Endothelial cell of umbilical vein (primary cell): Measurements from ENCODE around the gene RTN1. TPM values are rescaled to one million over a fixed set of nuclear protein-coding genes. Genes with fewer than 3 reads are reported as not detected.

Experiments
- BruUV-seq: library from RNA; stranded (reverse); fragments of 400-500 nt; replicated peaks from 2 replicates; lab custom pipeline; 2021; lab: Mats Ljungman, UMichigan
- CTCF ChIA-PET: fragments of 300-600, 350-600 bp; sonication (Branson Sonifier 250); formaldehyde crosslinking; loops from one replicate; lab custom pipeline; 2021; ENCODE audit warnings: antibody characterized with exemption, inconsistent platforms; lab: Charles Lee
- POLR2A ChIA-PET: fragments of 300-600, 350-600 bp; sonication (Branson Sonifier 250); formaldehyde crosslinking; loops from one replicate; lab custom pipeline; 2021; ENCODE audit warnings: antibody characterized with exemption, inconsistent platforms; lab: Charles Lee
- DNase-seq: peaks from one replicate; pipeline ENCODE4 v3.0.0-alpha.2; 2011; ENCODE audit warnings: low read depth, low spot score
- FAIRE-seq: peaks from 2 replicates; lab custom pipeline; 2011; peaks lifted over from hg19 to GRCh38; lab: Jason Lieb, UNC
- H2AFZ ChIP-seq: 2 replicates; pipeline ENCODE4 v1.6.0; 2012; ENCODE audit warnings: low read depth, low read length, control low read depth, inconsistent platforms
- H3K27ac ChIP-seq: 2 replicates; pipeline ENCODE4 v1.5.1; 2011; ENCODE audit warnings: low read depth, mild to moderate bottlenecking, control low read depth, low read length, moderate library complexity; ENCODE audit not compliant: insufficient read depth
- H3K27me3 ChIP-seq, 2 experiments: 2 replicates each; pipeline versions ENCODE4 v1.6.0 to v1.6.1; 2011; ENCODE audit warnings: low read length in 2 of 2, mixed read lengths in 1 of 2; ENCODE audit not compliant: control insufficient read depth in 2 of 2, insufficient read depth in 2 of 2
- H3K36me3 ChIP-seq, 2 experiments: 2 replicates in 1 of 2; 3 replicates in 1 of 2; pipeline ENCODE4 v1.5.1; 2011; ENCODE audit warnings: low read length in 2 of 2, mild to moderate bottlenecking in 1 of 2, moderate library complexity in 1 of 2; ENCODE audit not compliant: control insufficient read depth in 2 of 2, insufficient read depth in 2 of 2; ENCODE audit errors: extremely low read depth in 1 of 2
- H3K4me1 ChIP-seq: 3 replicates; pipeline ENCODE4 v1.5.1; 2011; ENCODE audit warnings: mild to moderate bottlenecking, low read length; ENCODE audit not compliant: control insufficient read depth, insufficient read depth; ENCODE audit errors: extremely low read depth
- H3K4me2 ChIP-seq: 2 replicates; pipeline ENCODE4 v1.6.1; 2011; ENCODE audit warnings: low read length, control low read depth, mixed read lengths; ENCODE audit not compliant: insufficient read depth
- H3K4me3 ChIP-seq, 3 experiments: fragments of 200-600 bp in 1 of 3; sonication (generic), shearing (Covaris generic) in 1 of 3; replicated peaks in 1 of 3; 2 replicates each; pipeline ENCODE4 v1.5.1; 2011 to 2016; ENCODE audit warnings: control low read depth in 3 of 3, low read length in 3 of 3, mild to moderate bottlenecking in 2 of 3, inconsistent platforms in 1 of 3, low read depth in 1 of 3, moderate library complexity in 1 of 3; ENCODE audit not compliant: insufficient read depth in 1 of 3
- H3K79me2 ChIP-seq: 2 replicates; pipeline ENCODE4 v1.6.0; 2012; ENCODE audit warnings: low read length, inconsistent platforms; ENCODE audit not compliant: control insufficient read depth, insufficient read depth
- H3K9ac ChIP-seq: replicated peaks from 2 replicates; pipeline ENCODE3; 2011; ENCODE audit warnings: low read length, control low read depth; ENCODE audit not compliant: insufficient read depth; ENCODE audit errors: extremely low read depth
- H3K9me1 ChIP-seq: replicated peaks from 3 replicates; pipeline ENCODE4 v1.6.0; 2011; ENCODE audit warnings: mild to moderate bottlenecking, low read length; ENCODE audit not compliant: control insufficient read depth, insufficient read depth; ENCODE audit errors: extremely low read depth
- H3K9me3 ChIP-seq: replicated peaks from 2 replicates; pipeline ENCODE4 v1.5.1; 2012; ENCODE audit warnings: low read length, inconsistent platforms; ENCODE audit not compliant: control insufficient read depth, insufficient read depth
- H4K20me1 ChIP-seq: replicated peaks from 2 replicates; pipeline ENCODE3; 2011; ENCODE audit warnings: mild to moderate bottlenecking, low read length; ENCODE audit not compliant: control insufficient read depth, insufficient read depth; ENCODE audit errors: extremely low read depth
- EZH2 ChIP-seq: IDR thresholded peaks from 2 replicates; pipeline ENCODE4 v1.6.1; 2012; ENCODE audit warnings: borderline replicate concordance, low read depth, mild to moderate bottlenecking, moderate library complexity, low read length, inconsistent platforms; ENCODE audit not compliant: severe bottlenecking
- FOS ChIP-seq: IDR thresholded peaks from 2 replicates; pipeline ENCODE4 v1.6.1; 2011; ENCODE audit warnings: mild to moderate bottlenecking, low read length, moderate library complexity, borderline replicate concordance; ENCODE audit not compliant: insufficient read depth
- GATA2 ChIP-seq: IDR thresholded peaks from 2 replicates; pipeline ENCODE4 v1.7.0; 2011; ENCODE audit warnings: low read depth, mild to moderate bottlenecking, moderate library complexity, mixed read lengths, low read length; ENCODE audit not compliant: insufficient read length, insufficient read depth
- JUN ChIP-seq: IDR thresholded peaks from 2 replicates; pipeline ENCODE4 v1.6.1; 2011; ENCODE audit warnings: borderline replicate concordance, low read depth; ENCODE audit not compliant: insufficient read length, insufficient read depth
- MYC ChIP-seq: IDR thresholded peaks from one replicate; pipeline ENCODE4 v1.6.1; 2011; ENCODE audit warnings: mild to moderate bottlenecking, low read depth, low read length
- POLR2A ChIP-seq: IDR thresholded peaks from 2 replicates; pipeline ENCODE4 v1.6.1; 2012; ENCODE audit warnings: low read depth, mild to moderate bottlenecking, control low read depth, low read length
- POLR2AphosphoS5 ChIP-seq: IDR thresholded peaks from 2 replicates; pipeline ENCODE4 v1.6.1; 2012; ENCODE audit warnings: low read depth, mild to moderate bottlenecking, control low read depth, low read length, moderate library complexity; ENCODE audit not compliant: insufficient read depth
- dilution Hi-C: fragments of 300-500 bp; cut with MboI; formaldehyde crosslinking; loops from one replicate; pipeline ENCODE4 v1.15.0; 2019; ENCODE audit warnings: low sequenced_read_pairs; ENCODE audit not compliant: extremely low pct_ligation_motif_present
- intact Hi-C: fragments of 100-400 bp; cut with micrococcal nuclease; formaldehyde crosslinking; loops from one replicate; pipeline ENCODE4 v1.10.0; 2022
- polyA plus RNA-seq, 4 experiments: library from polyadenylated mRNA; depleted of rRNA in 3 of 4; stranded (reverse) in 3 of 4; unstranded in 1 of 4; fragments of >200 nt; gene quantifications; 2 replicates each; pipeline versions ENCODE4 v1.2.1 to v1.2.3, GENCODE V29; 2011 to 2012; ENCODE audit warnings: missing spikeins in 1 of 4
- total RNA-seq: library from RNA; stranded (reverse); gene quantifications from 2 replicates; pipeline ENCODE4 v1.2.3, GENCODE V29; 2021
- TF ChIP-seq, protein P1 (sequence below): IDR thresholded peaks from 2 replicates; pipeline ENCODE4 v1.6.1; 2011; ENCODE audit not compliant: insufficient read depth, insufficient read length
- TF ChIP-seq, protein P2 (sequence below), 2 donors: IDR thresholded peaks; 1 replicate in 1 of 2; 2 replicates in 1 of 2; pipeline ENCODE4 v1.5.1; 2011; ENCODE audit warnings: low read length in 2 of 2, mild to moderate bottlenecking in 2 of 2, moderate library complexity in 2 of 2, control low read depth in 1 of 2, inconsistent platforms in 1 of 2, low read depth in 1 of 2; ENCODE audit not compliant: insufficient read depth in 1 of 2; ENCODE audit errors: extremely low read depth in 1 of 2

Gene RTN1
- total and polyA plus RNA-seq, 2 donors (not counting 3 experiments of a cell fraction or from before 2014, with no cell fraction given) = 0.10 to 0.29 TPM

DNA sequence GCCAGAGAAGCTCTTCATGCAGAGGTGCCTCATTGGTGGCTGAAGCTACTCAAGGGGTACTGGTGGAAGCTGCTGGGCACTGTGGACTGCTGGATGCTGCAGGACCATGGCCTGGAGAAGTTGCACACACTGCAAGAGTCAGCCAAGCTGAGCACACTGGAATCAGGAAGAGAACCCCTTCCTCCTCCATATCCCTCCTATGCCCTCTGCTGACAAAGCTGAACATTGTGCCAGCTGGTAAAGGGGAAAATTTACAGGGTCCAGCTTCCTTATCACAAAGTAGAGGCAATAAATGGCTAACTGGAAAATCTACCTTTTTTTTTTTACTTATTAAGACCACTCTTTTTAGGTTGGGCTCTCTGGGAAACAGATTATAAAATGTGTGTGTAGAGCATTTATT, 300.5 kb downstream of the RTN1 start:
- H2AFZ ChIP-seq = no peak overlapping the region
- intact Hi-C loops = no loop called here
- no peaks in the 10 kb centered on the region for H3K4me1 ChIP-seq
- BruUV-seq = no TSS peak
- dilution Hi-C loops = no loop called here
- no peak overlapping the region for H3K9ac ChIP-seq
- no peaks in the 10 kb centered on the region for H3K79me2 ChIP-seq
- no peak overlapping the region for H3K4me3 ChIP-seq
- no peaks in the 10 kb centered on the region for H3K9me1 ChIP-seq
- no peak for FAIRE-seq
- no peaks in the 10 kb centered on the region for H3K9me3 ChIP-seq
- H3K27ac ChIP-seq = no peak overlapping the region
- ChIA-PET CTCF (interaction anchor here (1.1 to 2.9 kb wide), 4 partner anchors 63 to 542 kb away, joined by 3 to 15 read pairs (median 4); partner anchors contain the start of gene L3HYPDH), POLR2A (no interaction called here)
- H3K36me3 ChIP-seq = no peaks in the 10 kb centered on the region
- DNase-seq = no peak
- no peak overlapping the region for H3K4me2 ChIP-seq
- H3K27me3 ChIP-seq = peaks cover 4 to 25% of the 10 kb centered on the region in 2 experiments
- no peaks in the 10 kb centered on the region for H4K20me1 ChIP-seq
- TF ChIP-seq FOS (no peak), GATA2 (no peak), EZH2 (no peak), POLR2AphosphoS5 (no peak), MYC (no peak), JUN (no peak), POLR2A (no peak)
- TF ChIP-seq, protein P1, sequence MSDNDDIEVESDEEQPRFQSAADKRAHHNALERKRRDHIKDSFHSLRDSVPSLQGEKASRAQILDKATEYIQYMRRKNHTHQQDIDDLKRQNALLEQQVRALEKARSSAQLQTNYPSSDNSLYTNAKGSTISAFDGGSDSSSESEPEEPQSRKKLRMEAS = no peak
- TF ChIP-seq, protein P2, sequence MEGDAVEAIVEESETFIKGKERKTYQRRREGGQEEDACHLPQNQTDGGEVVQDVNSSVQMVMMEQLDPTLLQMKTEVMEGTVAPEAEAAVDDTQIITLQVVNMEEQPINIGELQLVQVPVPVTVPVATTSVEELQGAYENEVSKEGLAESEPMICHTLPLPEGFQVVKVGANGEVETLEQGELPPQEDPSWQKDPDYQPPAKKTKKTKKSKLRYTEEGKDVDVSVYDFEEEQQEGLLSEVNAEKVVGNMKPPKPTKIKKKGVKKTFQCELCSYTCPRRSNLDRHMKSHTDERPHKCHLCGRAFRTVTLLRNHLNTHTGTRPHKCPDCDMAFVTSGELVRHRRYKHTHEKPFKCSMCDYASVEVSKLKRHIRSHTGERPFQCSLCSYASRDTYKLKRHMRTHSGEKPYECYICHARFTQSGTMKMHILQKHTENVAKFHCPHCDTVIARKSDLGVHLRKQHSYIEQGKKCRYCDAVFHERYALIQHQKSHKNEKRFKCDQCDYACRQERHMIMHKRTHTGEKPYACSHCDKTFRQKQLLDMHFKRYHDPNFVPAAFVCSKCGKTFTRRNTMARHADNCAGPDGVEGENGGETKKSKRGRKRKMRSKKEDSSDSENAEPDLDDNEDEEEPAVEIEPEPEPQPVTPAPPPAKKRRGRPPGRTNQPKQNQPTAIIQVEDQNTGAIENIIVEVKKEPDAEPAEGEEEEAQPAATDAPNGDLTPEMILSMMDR (IDR thresholded peaks at IDR 0.05; ENCODE audit: extremely low read depth in 1 of 2, insufficient read depth in 1 of 2, low read depth in 1 of 2, low read length in 2 of 2) = no peak
